ENCODE measurements around the gene INTS3.
"Not testable (repeated sequence)": the region's sequence is repeated elsewhere in the genome, so short reads cannot be mapped to it uniquely, and the experiment has no call there.

The INTS3 gene

DNA sequence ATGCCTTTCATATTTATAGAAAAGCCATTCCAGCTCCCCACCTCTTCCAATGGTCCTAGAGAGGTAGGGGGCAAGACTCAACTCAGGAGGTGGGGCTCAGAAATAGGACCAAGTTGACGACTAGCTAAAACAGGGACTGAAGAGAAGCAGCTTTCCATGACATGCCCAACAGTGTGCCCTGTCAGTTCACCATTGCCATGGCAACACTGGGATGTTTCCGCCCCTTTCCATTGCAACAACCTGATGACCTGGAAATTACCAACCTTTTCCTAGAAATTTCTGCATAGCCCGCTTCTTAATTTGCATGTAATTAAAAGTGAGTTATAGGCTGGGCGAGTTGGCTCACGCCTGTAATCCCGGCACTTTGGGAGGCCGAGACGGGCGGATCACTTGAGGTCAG is 22.4 kb upstream of the INTS3 start:
- Histone ChIP-seq H3K27me3 (replicated peaks; ENCODE audit: control insufficient read depth, insufficient read depth, low read length, poor library complexity, severe bottlenecking) (no peaks in the 10 kb centered on the region), H3K4me1 (ENCODE audit: control insufficient read depth, insufficient read depth, low read length, poor library complexity, severe bottlenecking) (no peaks in the 10 kb centered on the region), H3K27ac (ENCODE audit: insufficient read depth, low read length, poor library complexity, severe bottlenecking) (no peak overlapping the region), H3K4me3 (ENCODE audit: insufficient read depth, low read depth, low read length, poor library complexity, severe bottlenecking) (no peak overlapping the region), H3K36me3 (ENCODE audit: control insufficient read depth, insufficient read depth, low read length) (no peaks in the 10 kb centered on the region), H3K9me3 (ENCODE audit: control insufficient read depth, low read length) (no peaks in the 10 kb centered on the region)
- no peak for DNase-seq

- H3K27ac ChIP-seq (ENCODE audit: insufficient read depth, low read length, poor library complexity, severe bottlenecking), result no peak overlapping the region
- H3K27me3 ChIP-seq (replicated peaks; ENCODE audit: control insufficient read depth, insufficient read depth, low read length, poor library complexity, severe bottlenecking), result no peaks in the 10 kb centered on the region
- no peak for DNase-seq
- no peaks in the 10 kb centered on the region for H3K36me3 ChIP-seq (ENCODE audit: control insufficient read depth, insufficient read depth, low read length)
- no peaks in the 10 kb centered on the region for H3K9me3 ChIP-seq (ENCODE audit: control insufficient read depth, low read length)
- H3K4me1 ChIP-seq (ENCODE audit: control insufficient read depth, insufficient read depth, low read length, poor library complexity, severe bottlenecking), result no peaks in the 10 kb centered on the region
- H3K4me3 ChIP-seq (ENCODE audit: insufficient read depth, low read depth, low read length, poor library complexity, severe bottlenecking), result no peak overlapping the region
These were observed 16.8 kb upstream of the INTS3 start for GRCh38 chr1:153711026-153711425.

DNA sequence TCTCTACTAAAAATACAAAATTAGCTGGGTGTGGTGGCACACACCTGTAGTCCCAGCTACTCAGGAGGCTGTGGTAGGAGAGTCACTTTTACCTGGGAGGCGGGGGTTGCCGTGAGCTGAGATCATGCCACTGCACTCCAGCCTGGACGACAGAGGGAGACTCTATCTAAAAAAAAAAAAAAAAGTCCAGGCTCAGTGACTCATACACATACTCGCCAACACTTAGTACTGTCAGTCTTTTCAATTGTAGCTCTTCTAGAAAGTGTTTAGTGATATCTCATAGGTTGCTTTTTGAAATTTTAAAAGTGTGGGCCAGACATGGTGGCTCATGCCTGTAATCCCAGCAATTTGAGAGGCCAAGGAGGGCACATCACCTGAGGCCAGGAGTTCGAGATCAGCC is 11.6 kb upstream of the INTS3 start:
- H3K27ac ChIP-seq (ENCODE audit: insufficient read depth, low read length, poor library complexity, severe bottlenecking); H3K27me3 ChIP-seq (replicated peaks; ENCODE audit: control insufficient read depth, insufficient read depth, low read length, poor library complexity, severe bottlenecking); H3K9me3 ChIP-seq (ENCODE audit: control insufficient read depth, low read length); H3K4me1 ChIP-seq (ENCODE audit: control insufficient read depth, insufficient read depth, low read length, poor library complexity, severe bottlenecking); H3K36me3 ChIP-seq (ENCODE audit: control insufficient read depth, insufficient read depth, low read length); H3K4me3 ChIP-seq (ENCODE audit: insufficient read depth, low read depth, low read length, poor library complexity, severe bottlenecking); DNase-seq: not testable (repeated sequence)

DNA sequence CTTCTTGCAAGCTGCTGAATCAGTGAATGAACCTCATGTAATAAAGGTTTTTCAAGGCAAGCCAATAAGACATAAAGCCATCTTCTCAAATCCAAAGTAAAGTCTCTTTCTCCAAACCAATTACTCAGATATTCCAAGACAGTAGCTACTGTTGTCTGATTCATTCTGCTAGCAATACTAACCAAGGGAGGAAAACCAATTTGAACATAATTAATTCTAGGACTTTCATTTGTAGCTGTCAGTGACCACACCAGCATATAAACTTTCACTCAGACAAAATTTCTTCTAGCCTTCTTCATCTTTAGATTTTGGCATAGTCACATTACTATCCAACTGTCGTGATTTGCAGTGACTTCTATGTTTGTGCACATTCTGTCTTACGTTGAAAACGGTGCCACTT is 10.5 kb upstream of the INTS3 start:
- DNase-seq, result no peak
- H3K27me3 ChIP-seq (replicated peaks; ENCODE audit: control insufficient read depth, insufficient read depth, low read length, poor library complexity, severe bottlenecking), result no peaks in the 10 kb centered on the region
- no peak overlapping the region for H3K4me3 ChIP-seq (ENCODE audit: insufficient read depth, low read depth, low read length, poor library complexity, severe bottlenecking)
- H3K4me1 ChIP-seq (ENCODE audit: control insufficient read depth, insufficient read depth, low read length, poor library complexity, severe bottlenecking), result no peaks in the 10 kb centered on the region
- H3K36me3 ChIP-seq (ENCODE audit: control insufficient read depth, insufficient read depth, low read length), result no peaks in the 10 kb centered on the region
- H3K9me3 ChIP-seq (ENCODE audit: control insufficient read depth, low read length), result no peaks in the 10 kb centered on the region
- no peak overlapping the region for H3K27ac ChIP-seq (ENCODE audit: insufficient read depth, low read length, poor library complexity, severe bottlenecking)

GRCh38 chr1:153723687-153724086 is 4.2 kb upstream of the INTS3 start:
- H3K27ac ChIP-seq (ENCODE audit: insufficient read depth, low read length, poor library complexity, severe bottlenecking), result no peak overlapping the region
- no peak for DNase-seq
- no peaks in the 10 kb centered on the region for H3K36me3 ChIP-seq (ENCODE audit: control insufficient read depth, insufficient read depth, low read length)
- H3K4me3 ChIP-seq (ENCODE audit: insufficient read depth, low read depth, low read length, poor library complexity, severe bottlenecking), result no peak overlapping the region
- H3K4me1 ChIP-seq (ENCODE audit: control insufficient read depth, insufficient read depth, low read length, poor library complexity, severe bottlenecking), result peaks cover 6% of the 10 kb centered on the region
- no peaks in the 10 kb centered on the region for H3K27me3 ChIP-seq (replicated peaks; ENCODE audit: control insufficient read depth, insufficient read depth, low read length, poor library complexity, severe bottlenecking)
- H3K9me3 ChIP-seq (ENCODE audit: control insufficient read depth, low read length), result no peaks in the 10 kb centered on the region

DNA sequence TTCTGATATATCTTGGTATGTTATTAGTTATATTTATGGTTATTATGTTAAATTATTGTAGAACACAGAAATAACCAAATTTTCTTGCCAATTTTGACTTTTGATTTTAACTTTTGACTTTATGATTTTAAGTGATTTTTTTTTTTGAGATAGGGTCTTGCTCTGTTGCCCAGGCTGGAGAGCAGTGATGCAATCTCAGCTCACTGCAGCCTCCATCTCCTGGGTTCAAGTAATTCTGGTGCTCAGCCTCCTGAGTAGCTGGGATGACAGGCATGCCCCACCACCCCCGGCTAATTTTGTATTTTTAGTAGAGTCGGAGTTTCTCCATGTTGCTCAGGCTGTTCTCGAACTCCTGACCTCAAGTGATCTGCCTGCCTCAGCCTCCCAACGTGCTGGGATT is 3.2 kb upstream of the INTS3 start:
- not testable (repeated sequence) for H3K9me3 ChIP-seq (ENCODE audit: control insufficient read depth, low read length); H3K4me3 ChIP-seq (ENCODE audit: insufficient read depth, low read depth, low read length, poor library complexity, severe bottlenecking); H3K36me3 ChIP-seq (ENCODE audit: control insufficient read depth, insufficient read depth, low read length); H3K27ac ChIP-seq (ENCODE audit: insufficient read depth, low read length, poor library complexity, severe bottlenecking); DNase-seq; H3K27me3 ChIP-seq (replicated peaks; ENCODE audit: control insufficient read depth, insufficient read depth, low read length, poor library complexity, severe bottlenecking)
- peaks cover 10% of the 10 kb centered on the region for H3K4me1 ChIP-seq (ENCODE audit: control insufficient read depth, insufficient read depth, low read length, poor library complexity, severe bottlenecking)

GRCh38 chr1:153728305-153729066 is 636 bp downstream of the INTS3 start:
- peak overlapping the region; percentile 80 for H3K4me3 ChIP-seq (ENCODE audit: insufficient read depth, low read depth, low read length, poor library complexity, severe bottlenecking)
- H3K9me3 ChIP-seq (ENCODE audit: control insufficient read depth, low read length), result no peaks in the 10 kb centered on the region
- no peaks in the 10 kb centered on the region for H3K27me3 ChIP-seq (replicated peaks; ENCODE audit: control insufficient read depth, insufficient read depth, low read length, poor library complexity, severe bottlenecking)
- peaks cover 10% of the 10 kb centered on the region for H3K4me1 ChIP-seq (ENCODE audit: control insufficient read depth, insufficient read depth, low read length, poor library complexity, severe bottlenecking)
- DNase-seq, result peak in 1 of 3 donors; percentile 9
- peak overlapping the region; percentile 92 for H3K27ac ChIP-seq (ENCODE audit: insufficient read depth, low read length, poor library complexity, severe bottlenecking)
- H3K36me3 ChIP-seq (ENCODE audit: control insufficient read depth, insufficient read depth, low read length), result no peaks in the 10 kb centered on the region

GRCh38 chr1:153730468-153730988 is 2.7 kb downstream of the INTS3 start:
- Histone ChIP-seq H3K4me1 (ENCODE audit: control insufficient read depth, insufficient read depth, low read length, poor library complexity, severe bottlenecking) (peaks cover 10% of the 10 kb centered on the region), H3K36me3 (ENCODE audit: control insufficient read depth, insufficient read depth, low read length) (no peaks in the 10 kb centered on the region), H3K27ac (ENCODE audit: insufficient read depth, low read length, poor library complexity, severe bottlenecking) (no peak overlapping the region), H3K27me3 (replicated peaks; ENCODE audit: control insufficient read depth, insufficient read depth, low read length, poor library complexity, severe bottlenecking) (no peaks in the 10 kb centered on the region), H3K9me3 (ENCODE audit: control insufficient read depth, low read length) (no peaks in the 10 kb centered on the region), H3K4me3 (ENCODE audit: insufficient read depth, low read depth, low read length, poor library complexity, severe bottlenecking) (no peak overlapping the region)
- no peak for DNase-seq

- Histone ChIP-seq H3K27ac (ENCODE audit: insufficient read depth, low read length, poor library complexity, severe bottlenecking) (no peak overlapping the region), H3K36me3 (ENCODE audit: control insufficient read depth, insufficient read depth, low read length) (no peaks in the 10 kb centered on the region), H3K4me1 (ENCODE audit: control insufficient read depth, insufficient read depth, low read length, poor library complexity, severe bottlenecking) (peaks cover 2% of the 10 kb centered on the region), H3K9me3 (ENCODE audit: control insufficient read depth, low read length) (no peaks in the 10 kb centered on the region), H3K27me3 (replicated peaks; ENCODE audit: control insufficient read depth, insufficient read depth, low read length, poor library complexity, severe bottlenecking) (no peaks in the 10 kb centered on the region), H3K4me3 (ENCODE audit: insufficient read depth, low read depth, low read length, poor library complexity, severe bottlenecking) (no peak overlapping the region)
- DNase-seq, result no peak
These were observed 6.1 kb downstream of the INTS3 start for GRCh38 chr1:153733970-153734369.

- Histone ChIP-seq H3K27me3 (replicated peaks; ENCODE audit: control insufficient read depth, insufficient read depth, low read length, poor library complexity, severe bottlenecking) (no peaks in the 10 kb centered on the region), H3K36me3 (ENCODE audit: control insufficient read depth, insufficient read depth, low read length) (no peaks in the 10 kb centered on the region), H3K27ac (ENCODE audit: insufficient read depth, low read length, poor library complexity, severe bottlenecking) (no peak overlapping the region)
These were observed 6.7 kb downstream of the INTS3 start for GRCh38 chr1:153734396-153735089.

More at GRCh38 chr1:153734396-153735089, 6.7 kb downstream of the INTS3 start:
- no peaks in the 10 kb centered on the region for H3K9me3 ChIP-seq (ENCODE audit: control insufficient read depth, low read length)
- DNase-seq, result no peak
- no peaks in the 10 kb centered on the region for H3K4me1 ChIP-seq (ENCODE audit: control insufficient read depth, insufficient read depth, low read length, poor library complexity, severe bottlenecking)
- H3K4me3 ChIP-seq (ENCODE audit: insufficient read depth, low read depth, low read length, poor library complexity, severe bottlenecking), result no peak overlapping the region
